HEK293T (cell line): ENCODE measurements around the gene MRPL39.

ENCODE experiments used
- CTCF ChIA-PET: fragments of 350-600 bp; formaldehyde crosslinking; extraction: SDS; loops from one replicate; lab custom pipeline; 2021; ENCODE audit warnings: antibody characterized with exemption, inconsistent platforms; lab: Yijun Ruan, JAX
- POLR2A ChIA-PET: fragments of 350-600 bp; formaldehyde crosslinking; extraction: SDS; loops from one replicate; lab custom pipeline; 2020; ENCODE audit warnings: antibody characterized with exemption, inconsistent platforms; lab: Yijun Ruan, JAX
- DNase-seq: peaks from one replicate; pipeline ENCODE4 v3.0.0; 2012; ENCODE audit warnings: mixed read lengths; ENCODE audit errors: extremely low spot score
- ARNT ChIP-seq: fragments of 450-650 bp; IDR thresholded peaks from 2 replicates; pipeline ENCODE4 v1.6.1; 2017; ENCODE audit warnings: mild to moderate bottlenecking
- BHLHE40 ChIP-seq: fragments of 450-650 bp; IDR thresholded peaks from 2 replicates; pipeline ENCODE4 v1.6.1; 2016; ENCODE audit warnings: mild to moderate bottlenecking, moderate library complexity, borderline replicate concordance
- CTBP1 ChIP-seq: fragments of 450-650 bp; IDR thresholded peaks from 2 replicates; pipeline ENCODE4 v1.6.1; 2016; ENCODE audit warnings: borderline replicate concordance
- ELF4 ChIP-seq: fragments of 450-650 bp; IDR thresholded peaks from 2 replicates; pipeline ENCODE4 v1.6.1; 2017; ENCODE audit warnings: antibody characterized with exemption
- FOXA1 ChIP-seq: fragments of 450-650 bp; IDR thresholded peaks from 2 replicates; pipeline ENCODE4 v1.6.1; 2016; ENCODE audit warnings: mild to moderate bottlenecking
- FOXK2 ChIP-seq: fragments of 450-650 bp; IDR thresholded peaks from 2 replicates; pipeline ENCODE4 v1.6.1; 2016; ENCODE audit warnings: mild to moderate bottlenecking
- FOXM1 ChIP-seq: fragments of 450-650 bp; IDR thresholded peaks from 2 replicates; pipeline ENCODE4 v1.6.1; 2017; ENCODE audit warnings: mild to moderate bottlenecking, borderline replicate concordance
- HDGF ChIP-seq: fragments of 450-650 bp; IDR thresholded peaks from 2 replicates; pipeline ENCODE4 v1.6.1; 2017; ENCODE audit warnings: antibody characterized with exemption, borderline replicate concordance
- L3MBTL2 ChIP-seq: fragments of 450-650 bp; conservative IDR thresholded peaks from 2 replicates; pipeline ENCODE4 v1.6.1; 2016; ENCODE audit warnings: mild to moderate bottlenecking
- LEF1 ChIP-seq: fragments of 450-650 bp; IDR thresholded peaks from 2 replicates; pipeline ENCODE4 v1.6.1; 2017; ENCODE audit warnings: mild to moderate bottlenecking, borderline replicate concordance
- NFRKB ChIP-seq: fragments of 450-650 bp; IDR thresholded peaks from 2 replicates; pipeline ENCODE4 v1.6.1; 2016; ENCODE audit warnings: mild to moderate bottlenecking, moderate library complexity
- SP1 ChIP-seq: fragments of 450-650 bp; IDR thresholded peaks from 2 replicates; pipeline ENCODE4 v1.6.1; 2017
- SUZ12 ChIP-seq: fragments of 450-650 bp; IDR thresholded peaks from 2 replicates; pipeline ENCODE4 v1.6.1; 2016; ENCODE audit warnings: mild to moderate bottlenecking
- TARDBP ChIP-seq: fragments of 450-650 bp; IDR thresholded peaks from 2 replicates; pipeline ENCODE4 v1.6.1; 2016
- ZNF384 ChIP-seq: fragments of 450-650 bp; IDR thresholded peaks from 2 replicates; pipeline ENCODE4 v1.6.1; 2016
- TF ChIP-seq, protein P1 (sequence below): fragments of 450-650 bp; IDR thresholded peaks from 2 replicates; pipeline ENCODE4 v1.6.1; 2016

Gene MRPL39

DNA sequence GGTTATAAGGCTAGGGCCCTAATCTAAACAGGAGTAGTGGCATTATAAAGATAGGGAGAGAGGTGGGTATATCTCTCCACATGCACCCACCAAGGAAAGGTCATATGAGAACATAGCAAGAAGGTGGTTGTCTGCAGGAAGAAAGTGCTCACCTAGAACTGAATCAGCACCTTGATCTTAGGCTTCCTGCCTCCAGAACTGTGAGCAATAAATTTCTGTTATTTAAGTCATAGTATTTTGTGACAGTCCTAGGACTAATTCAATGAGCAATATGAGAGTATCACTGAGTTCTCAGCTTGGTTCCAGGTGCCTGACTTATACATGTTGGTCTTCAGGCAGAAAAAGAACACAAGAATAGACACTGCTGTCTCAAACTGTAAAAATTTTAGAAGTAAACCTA lies 51.8 kb downstream of the MRPL39 start:
- TF ChIP-seq, protein P1, sequence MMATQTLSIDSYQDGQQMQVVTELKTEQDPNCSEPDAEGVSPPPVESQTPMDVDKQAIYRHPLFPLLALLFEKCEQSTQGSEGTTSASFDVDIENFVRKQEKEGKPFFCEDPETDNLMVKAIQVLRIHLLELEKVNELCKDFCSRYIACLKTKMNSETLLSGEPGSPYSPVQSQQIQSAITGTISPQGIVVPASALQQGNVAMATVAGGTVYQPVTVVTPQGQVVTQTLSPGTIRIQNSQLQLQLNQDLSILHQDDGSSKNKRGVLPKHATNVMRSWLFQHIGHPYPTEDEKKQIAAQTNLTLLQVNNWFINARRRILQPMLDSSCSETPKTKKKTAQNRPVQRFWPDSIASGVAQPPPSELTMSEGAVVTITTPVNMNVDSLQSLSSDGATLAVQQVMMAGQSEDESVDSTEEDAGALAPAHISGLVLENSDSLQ = no peak
- no peak for TF ChIP-seq TARDBP
- no peak for TF ChIP-seq FOXM1
- TF ChIP-seq ARNT = no peak
- TF ChIP-seq LEF1 = no peak
- no peak for TF ChIP-seq BHLHE40
- TF ChIP-seq FOXK2 = no peak
- TF ChIP-seq HDGF = no peak
- TF ChIP-seq CTBP1 = no peak
- no peak for TF ChIP-seq SUZ12
- no peak for TF ChIP-seq L3MBTL2
- TF ChIP-seq ELF4 = no peak
- TF ChIP-seq NFRKB = no peak
- DNase-seq = no peak
- POLR2A ChIA-PET = no interaction called here
- CTCF ChIA-PET = no interaction called here

DNA sequence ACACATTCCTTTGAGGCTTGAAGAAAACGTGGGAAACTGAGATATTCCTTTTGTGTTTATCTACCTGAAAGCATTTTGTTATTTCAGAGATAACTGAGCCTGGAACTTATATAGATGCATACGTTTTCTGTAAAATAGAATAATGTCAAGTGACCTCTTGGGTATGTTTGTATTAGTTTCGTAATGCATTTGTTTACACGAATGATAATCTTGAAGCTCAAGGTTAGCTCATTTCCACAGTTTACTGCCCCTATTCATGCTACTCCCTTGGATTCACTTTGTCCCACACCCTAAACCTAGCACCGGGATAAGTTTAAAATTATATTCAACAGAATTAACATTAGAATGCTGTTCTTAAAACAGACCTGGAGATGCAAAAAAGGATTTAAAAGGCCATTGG lies 54.4 kb downstream of the MRPL39 start:
- no peak for DNase-seq
- TF ChIP-seq, protein P1 = no peak
- POLR2A ChIA-PET = interaction anchor here (0.8 kb wide), 1 partner anchor 87 kb away, joined by 3 read pairs; no protein-coding TSS in a partner anchor
- CTCF ChIA-PET = no interaction called here

GRCh38 chr21:25551569-25551968 lies 55.7 kb downstream of the MRPL39 start:
- ChIA-PET CTCF (no interaction called here), POLR2A (no interaction called here)
- DNase-seq = no peak
- TF ChIP-seq TARDBP = no peak
- TF ChIP-seq SUZ12 = no peak
- no peak for TF ChIP-seq HDGF
- no peak for TF ChIP-seq FOXM1
- no peak for TF ChIP-seq NFRKB
- TF ChIP-seq, protein P1 = no peak
- TF ChIP-seq FOXA1 = no peak
- no peak for TF ChIP-seq FOXK2
- TF ChIP-seq ZNF384 = no peak

DNA sequence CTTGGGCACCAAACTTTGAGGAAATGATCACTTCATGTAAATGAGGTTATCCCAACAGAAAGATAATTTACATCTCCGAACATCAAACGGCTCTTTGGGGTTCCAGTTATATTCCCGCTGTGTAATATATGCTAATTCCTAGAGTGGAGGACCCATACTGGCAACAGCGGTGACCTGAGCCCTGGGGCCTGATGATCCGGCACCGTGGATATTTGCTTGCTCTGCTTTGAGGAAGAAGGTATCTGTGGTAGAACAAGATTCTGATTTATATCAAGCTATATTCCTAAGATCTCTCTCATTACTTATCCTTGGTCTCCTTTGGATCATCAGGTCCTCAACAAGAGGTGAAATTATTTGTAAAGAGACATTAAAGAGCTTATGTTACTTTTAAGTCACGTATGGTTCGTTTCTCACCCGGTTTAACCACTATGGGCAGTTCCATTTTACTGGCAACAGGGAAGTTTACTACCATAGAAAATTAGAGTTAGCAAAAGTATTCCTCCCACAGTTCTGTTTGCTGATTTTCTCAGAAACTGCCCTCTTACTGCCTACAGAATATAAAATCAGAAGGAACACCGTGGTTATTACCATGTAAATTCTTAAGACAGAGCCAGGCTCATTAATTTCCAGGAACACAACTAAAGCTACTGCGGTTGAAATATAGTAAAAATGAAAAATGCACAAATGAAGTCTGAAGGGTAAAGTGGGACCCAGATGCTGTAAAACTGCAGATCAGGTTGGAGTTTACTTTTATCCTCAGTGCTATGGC lies 56.7 kb downstream of the MRPL39 start:
- ChIA-PET CTCF (no interaction called here), POLR2A (no interaction called here)
- TF ChIP-seq FOXK2 (no peak), CTBP1 (no peak), FOXM1 (no peak), SP1 (no peak), LEF1 (no peak), NFRKB (no peak), TARDBP (no peak), ELF4 (no peak), ZNF384 (no peak), ARNT (no peak), SUZ12 (no peak), HDGF (no peak), BHLHE40 (no peak), FOXA1 (no peak), L3MBTL2 (no peak)
- TF ChIP-seq, protein P1 = no peak
- DNase-seq = no peak

DNA sequence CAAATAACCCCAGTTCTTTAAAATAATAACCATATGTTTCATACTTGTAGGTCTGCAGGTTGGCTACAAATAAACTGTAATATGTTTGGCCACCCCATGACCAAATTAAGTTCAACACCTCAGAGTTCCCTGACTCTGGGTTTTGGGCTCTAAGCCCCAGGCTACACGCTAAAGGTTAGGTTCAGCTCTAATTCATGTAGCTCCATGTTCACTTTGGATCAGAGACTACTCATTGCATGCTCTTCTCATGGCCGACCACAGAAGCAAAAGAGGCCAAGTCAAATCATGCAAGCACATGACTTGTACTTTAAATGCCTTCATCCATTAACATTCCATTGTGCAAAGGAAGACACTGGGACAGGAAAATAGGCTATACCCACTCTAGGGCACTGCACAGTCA lies 66.2 kb downstream of the MRPL39 start:
- ChIA-PET POLR2A (no interaction called here), CTCF (no interaction called here)
- DNase-seq = no peak
- TF ChIP-seq FOXK2 = no peak
- no peak for TF ChIP-seq TARDBP

DNA sequence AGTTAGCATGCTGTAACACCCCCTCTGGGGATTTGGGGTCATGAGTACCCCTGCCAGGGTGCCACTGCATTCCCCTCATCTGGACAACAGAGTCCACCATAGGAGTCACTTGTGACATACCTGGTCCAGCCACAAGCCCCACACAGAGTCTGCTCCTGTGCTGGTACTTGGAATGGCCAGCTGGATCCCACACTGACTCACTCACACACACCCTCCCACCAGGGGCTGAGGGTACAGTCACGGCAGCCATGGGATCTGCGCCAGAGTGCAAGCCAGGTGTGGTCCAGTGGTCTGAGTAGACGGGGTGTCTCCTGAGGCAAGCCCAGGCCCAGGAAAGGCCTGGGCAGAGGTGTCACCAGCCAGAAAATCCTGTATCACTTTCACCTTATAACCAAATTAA lies 67.7 kb downstream of the MRPL39 start:
- CTCF ChIA-PET = no interaction called here
- TF ChIP-seq ZNF384 = no peak
- no peak for TF ChIP-seq HDGF
- TF ChIP-seq ELF4 = no peak
- no peak for TF ChIP-seq ARNT
- TF ChIP-seq CTBP1 = no peak
- no peak for TF ChIP-seq SP1
- TF ChIP-seq FOXK2 = no peak
- no peak for TF ChIP-seq TARDBP
- POLR2A ChIA-PET = interaction anchor here (0.6 kb wide), 1 partner anchor 226 kb away, joined by 3 read pairs; no protein-coding TSS in a partner anchor
- DNase-seq = no peak
